ENCODE results near the gene P2RX7. TPM values are rescaled to one million over a fixed set of nuclear protein-coding genes. Genes with fewer than 3 reads are reported as not detected.

The P2RX7 gene
- total and polyA plus RNA-seq, 9 of the 15 experiments (the other 6 are each of a cell fraction or from before 2014, with no cell fraction given): 0.04 to 0.65 (median 0.30) TPM

DNA sequence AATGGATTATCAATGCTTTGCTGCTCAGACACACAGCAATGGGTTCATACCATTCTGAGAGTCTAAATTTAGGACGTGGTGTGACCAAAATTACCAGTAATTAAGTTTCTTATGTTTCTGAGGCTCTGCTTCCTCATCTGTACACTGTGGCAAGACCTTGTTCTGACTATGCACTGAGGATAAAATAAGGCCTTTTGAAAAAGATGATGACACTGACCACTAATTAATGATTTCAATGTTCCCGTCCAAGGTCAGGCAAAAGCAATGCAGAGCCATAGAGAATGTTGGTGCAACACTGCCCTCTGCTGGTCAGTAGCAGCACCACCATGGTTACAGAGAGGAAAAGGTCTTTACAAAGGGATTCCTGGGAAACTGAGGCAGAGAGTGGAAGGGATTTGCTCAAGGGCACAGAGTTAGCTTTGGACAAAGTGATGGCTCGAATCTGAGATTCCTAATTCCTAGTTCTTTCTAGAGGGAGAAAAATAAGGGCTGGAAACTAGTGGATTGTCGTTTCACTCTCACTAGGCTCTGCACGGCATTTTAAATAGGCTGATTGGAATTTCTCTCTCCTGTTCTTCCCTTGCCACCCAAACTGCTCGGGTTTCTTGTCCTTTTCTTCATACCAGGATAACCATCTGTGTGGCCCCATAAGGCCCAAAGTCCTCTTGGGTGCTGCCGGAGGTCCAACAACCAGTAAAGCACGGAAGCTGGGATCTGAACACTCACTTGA lies 22.3 kb upstream of the P2RX7 start (continued):
- TF ChIP-seq, protein P1, sequence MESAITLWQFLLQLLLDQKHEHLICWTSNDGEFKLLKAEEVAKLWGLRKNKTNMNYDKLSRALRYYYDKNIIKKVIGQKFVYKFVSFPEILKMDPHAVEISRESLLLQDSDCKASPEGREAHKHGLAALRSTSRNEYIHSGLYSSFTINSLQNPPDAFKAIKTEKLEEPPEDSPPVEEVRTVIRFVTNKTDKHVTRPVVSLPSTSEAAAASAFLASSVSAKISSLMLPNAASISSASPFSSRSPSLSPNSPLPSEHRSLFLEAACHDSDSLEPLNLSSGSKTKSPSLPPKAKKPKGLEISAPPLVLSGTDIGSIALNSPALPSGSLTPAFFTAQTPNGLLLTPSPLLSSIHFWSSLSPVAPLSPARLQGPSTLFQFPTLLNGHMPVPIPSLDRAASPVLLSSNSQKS (CRISPR knock-in tag; IDR thresholded peaks at IDR 0.05): no peak
- no peak for TF ChIP-seq RBM39 (optimal IDR thresholded peaks at IDR 0.05; ENCODE audit: low read depth, low read length)
- no peak for TF ChIP-seq ETV6 (IDR thresholded peaks at IDR 0.05; ENCODE audit: borderline replicate concordance in 1 of 2, low read depth in 2 of 2, low read length in 1 of 2)
- TF ChIP-seq ETV6 (CRISPR knock-in tag; IDR thresholded peaks at IDR 0.05; ENCODE audit: borderline replicate concordance): no peak
- TF ChIP-seq NFIC (IDR thresholded peaks at IDR 0.05): no peak
- peak; percentile 67 for TF ChIP-seq ADNP (tag; IDR thresholded peaks at IDR 0.05)
- no peak for TF ChIP-seq MEF2D (tag; conservative IDR thresholded peaks at IDR 0.05; ENCODE audit: low read depth)
- TF ChIP-seq, protein P2, sequence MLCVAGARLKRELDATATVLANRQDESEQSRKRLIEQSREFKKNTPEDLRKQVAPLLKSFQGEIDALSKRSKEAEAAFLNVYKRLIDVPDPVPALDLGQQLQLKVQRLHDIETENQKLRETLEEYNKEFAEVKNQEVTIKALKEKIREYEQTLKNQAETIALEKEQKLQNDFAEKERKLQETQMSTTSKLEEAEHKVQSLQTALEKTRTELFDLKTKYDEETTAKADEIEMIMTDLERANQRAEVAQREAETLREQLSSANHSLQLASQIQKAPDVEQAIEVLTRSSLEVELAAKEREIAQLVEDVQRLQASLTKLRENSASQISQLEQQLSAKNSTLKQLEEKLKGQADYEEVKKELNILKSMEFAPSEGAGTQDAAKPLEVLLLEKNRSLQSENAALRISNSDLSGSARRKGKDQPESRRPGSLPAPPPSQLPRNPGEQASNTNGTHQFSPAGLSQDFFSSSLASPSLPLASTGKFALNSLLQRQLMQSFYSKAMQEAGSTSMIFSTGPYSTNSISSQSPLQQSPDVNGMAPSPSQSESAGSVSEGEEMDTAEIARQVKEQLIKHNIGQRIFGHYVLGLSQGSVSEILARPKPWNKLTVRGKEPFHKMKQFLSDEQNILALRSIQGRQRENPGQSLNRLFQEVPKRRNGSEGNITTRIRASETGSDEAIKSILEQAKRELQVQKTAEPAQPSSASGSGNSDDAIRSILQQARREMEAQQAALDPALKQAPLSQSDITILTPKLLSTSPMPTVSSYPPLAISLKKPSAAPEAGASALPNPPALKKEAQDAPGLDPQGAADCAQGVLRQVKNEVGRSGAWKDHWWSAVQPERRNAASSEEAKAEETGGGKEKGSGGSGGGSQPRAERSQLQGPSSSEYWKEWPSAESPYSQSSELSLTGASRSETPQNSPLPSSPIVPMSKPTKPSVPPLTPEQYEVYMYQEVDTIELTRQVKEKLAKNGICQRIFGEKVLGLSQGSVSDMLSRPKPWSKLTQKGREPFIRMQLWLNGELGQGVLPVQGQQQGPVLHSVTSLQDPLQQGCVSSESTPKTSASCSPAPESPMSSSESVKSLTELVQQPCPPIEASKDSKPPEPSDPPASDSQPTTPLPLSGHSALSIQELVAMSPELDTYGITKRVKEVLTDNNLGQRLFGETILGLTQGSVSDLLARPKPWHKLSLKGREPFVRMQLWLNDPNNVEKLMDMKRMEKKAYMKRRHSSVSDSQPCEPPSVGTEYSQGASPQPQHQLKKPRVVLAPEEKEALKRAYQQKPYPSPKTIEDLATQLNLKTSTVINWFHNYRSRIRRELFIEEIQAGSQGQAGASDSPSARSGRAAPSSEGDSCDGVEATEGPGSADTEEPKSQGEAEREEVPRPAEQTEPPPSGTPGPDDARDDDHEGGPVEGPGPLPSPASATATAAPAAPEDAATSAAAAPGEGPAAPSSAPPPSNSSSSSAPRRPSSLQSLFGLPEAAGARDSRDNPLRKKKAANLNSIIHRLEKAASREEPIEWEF (CRISPR knock-in tag; IDR thresholded peaks at IDR 0.05): no peak
- no peak for TF ChIP-seq ZNF146 (CRISPR knock-in tag; IDR thresholded peaks at IDR 0.05; ENCODE audit: unreplicated experiment)
- TF ChIP-seq TEAD1 (CRISPR knock-in tag; IDR thresholded peaks at IDR 0.05): 0 out of 4 replicates have a peak, but pooled peaks of 1 of the 2 experiments have one; percentile 49
- TF ChIP-seq ZSCAN29 (IDR thresholded peaks at IDR 0.05): no peak
- 0 out of 4 replicates have a peak, but pooled peaks of 1 of the 2 experiments have one; percentile 36 for TF ChIP-seq RCOR1 (IDR thresholded peaks at IDR 0.05; ENCODE audit: borderline replicate concordance in 1 of 2, low read depth in 2 of 2, low read length in 2 of 2)
- no peak for TF ChIP-seq ZNF324 (CRISPR knock-in tag; IDR thresholded peaks at IDR 0.05)
- TF ChIP-seq, protein P3, sequence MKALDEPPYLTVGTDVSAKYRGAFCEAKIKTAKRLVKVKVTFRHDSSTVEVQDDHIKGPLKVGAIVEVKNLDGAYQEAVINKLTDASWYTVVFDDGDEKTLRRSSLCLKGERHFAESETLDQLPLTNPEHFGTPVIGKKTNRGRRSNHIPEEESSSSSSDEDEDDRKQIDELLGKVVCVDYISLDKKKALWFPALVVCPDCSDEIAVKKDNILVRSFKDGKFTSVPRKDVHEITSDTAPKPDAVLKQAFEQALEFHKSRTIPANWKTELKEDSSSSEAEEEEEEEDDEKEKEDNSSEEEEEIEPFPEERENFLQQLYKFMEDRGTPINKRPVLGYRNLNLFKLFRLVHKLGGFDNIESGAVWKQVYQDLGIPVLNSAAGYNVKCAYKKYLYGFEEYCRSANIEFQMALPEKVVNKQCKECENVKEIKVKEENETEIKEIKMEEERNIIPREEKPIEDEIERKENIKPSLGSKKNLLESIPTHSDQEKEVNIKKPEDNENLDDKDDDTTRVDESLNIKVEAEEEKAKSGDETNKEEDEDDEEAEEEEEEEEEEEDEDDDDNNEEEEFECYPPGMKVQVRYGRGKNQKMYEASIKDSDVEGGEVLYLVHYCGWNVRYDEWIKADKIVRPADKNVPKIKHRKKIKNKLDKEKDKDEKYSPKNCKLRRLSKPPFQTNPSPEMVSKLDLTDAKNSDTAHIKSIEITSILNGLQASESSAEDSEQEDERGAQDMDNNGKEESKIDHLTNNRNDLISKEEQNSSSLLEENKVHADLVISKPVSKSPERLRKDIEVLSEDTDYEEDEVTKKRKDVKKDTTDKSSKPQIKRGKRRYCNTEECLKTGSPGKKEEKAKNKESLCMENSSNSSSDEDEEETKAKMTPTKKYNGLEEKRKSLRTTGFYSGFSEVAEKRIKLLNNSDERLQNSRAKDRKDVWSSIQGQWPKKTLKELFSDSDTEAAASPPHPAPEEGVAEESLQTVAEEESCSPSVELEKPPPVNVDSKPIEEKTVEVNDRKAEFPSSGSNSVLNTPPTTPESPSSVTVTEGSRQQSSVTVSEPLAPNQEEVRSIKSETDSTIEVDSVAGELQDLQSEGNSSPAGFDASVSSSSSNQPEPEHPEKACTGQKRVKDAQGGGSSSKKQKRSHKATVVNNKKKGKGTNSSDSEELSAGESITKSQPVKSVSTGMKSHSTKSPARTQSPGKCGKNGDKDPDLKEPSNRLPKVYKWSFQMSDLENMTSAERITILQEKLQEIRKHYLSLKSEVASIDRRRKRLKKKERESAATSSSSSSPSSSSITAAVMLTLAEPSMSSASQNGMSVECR (CRISPR knock-in tag; IDR thresholded peaks at IDR 0.05): no peak
- no peak for TF ChIP-seq CREM (IDR thresholded peaks at IDR 0.05; ENCODE audit: low read depth)
- TF ChIP-seq, protein P4, sequence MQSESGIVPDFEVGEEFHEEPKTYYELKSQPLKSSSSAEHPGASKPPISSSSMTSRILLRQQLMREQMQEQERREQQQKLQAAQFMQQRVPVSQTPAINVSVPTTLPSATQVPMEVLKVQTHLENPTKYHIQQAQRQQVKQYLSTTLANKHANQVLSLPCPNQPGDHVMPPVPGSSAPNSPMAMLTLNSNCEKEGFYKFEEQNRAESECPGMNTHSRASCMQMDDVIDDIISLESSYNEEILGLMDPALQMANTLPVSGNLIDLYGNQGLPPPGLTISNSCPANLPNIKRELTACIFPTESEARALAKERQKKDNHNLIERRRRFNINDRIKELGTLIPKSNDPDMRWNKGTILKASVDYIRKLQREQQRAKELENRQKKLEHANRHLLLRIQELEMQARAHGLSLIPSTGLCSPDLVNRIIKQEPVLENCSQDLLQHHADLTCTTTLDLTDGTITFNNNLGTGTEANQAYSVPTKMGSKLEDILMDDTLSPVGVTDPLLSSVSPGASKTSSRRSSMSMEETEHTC (IDR thresholded peaks at IDR 0.05): no peak
